ENCODE data around the gene PDE11A.

PDE11A gene

GRCh38 chr2:177574356-177574755, 498.2 kb downstream of the PDE11A start:
- TF ChIP-seq POLR2AphosphoS5 (IDR thresholded peaks at IDR 0.05; ENCODE audit: low read depth, low read length): no peak
- TF ChIP-seq TAF1 (IDR thresholded peaks at IDR 0.05; ENCODE audit: borderline replicate concordance, insufficient read depth, low read length): no peak
- no peak for TF ChIP-seq REST (IDR thresholded peaks at IDR 0.05; ENCODE audit: insufficient read depth in 1 of 2, low read depth in 2 of 2, low read length in 2 of 2)
- no peak for TF ChIP-seq FOXP2 (optimal IDR thresholded peaks at IDR 0.05; ENCODE audit: borderline replicate concordance, extremely low read depth, extremely low read length, insufficient read depth)
- TF ChIP-seq SIN3A (IDR thresholded peaks at IDR 0.05; ENCODE audit: borderline replicate concordance, insufficient read depth, low read length): no peak
